AG04450 (cell line): ENCODE measurements around the gene SLC10A7. TPM values are rescaled to one million over a fixed set of nuclear protein-coding genes. Genes with fewer than 3 reads are reported as not detected.

ENCODE experiments used
- CTCF ChIA-PET: fragments of 300-600, 350-600 bp; formaldehyde crosslinking; extraction: SDS; loops from one replicate; lab custom pipeline; 2022; ENCODE audit warnings: antibody characterized with exemption, inconsistent platforms; lab: Charles Lee
- POLR2A ChIA-PET: fragments of 350-600 bp; formaldehyde crosslinking; extraction: SDS; loops from one replicate; lab custom pipeline; 2021; ENCODE audit warnings: antibody characterized with exemption, inconsistent platforms; lab: Yijun Ruan, JAX
- DNase-seq: peaks from one replicate; pipeline ENCODE4 v3.0.0-alpha.2; 2011; ENCODE audit warnings: low read depth, low spot score
- H3K27ac ChIP-seq: one replicate; pipeline ENCODE4 v1.5.1; 2012; ENCODE audit warnings: low read depth, low read length, control low read depth
- H3K27me3 ChIP-seq: one replicate; pipeline ENCODE4 v1.6.0; 2012; ENCODE audit warnings: low read length; ENCODE audit not compliant: control insufficient read depth, insufficient read depth
- H3K4me3 ChIP-seq: 2 replicates; pipeline ENCODE4 v1.5.1; 2011; ENCODE audit warnings: mild to moderate bottlenecking, low read depth, low read length, control low read depth
- H3K9me3 ChIP-seq: 2 replicates; pipeline ENCODE4 v1.5.1; 2012; ENCODE audit warnings: low read length; ENCODE audit not compliant: control insufficient read depth, insufficient read depth
- CTCF ChIP-seq: IDR thresholded peaks from 2 replicates; pipeline ENCODE4 v1.5.1; 2011; ENCODE audit warnings: low read depth, low read length, control low read depth, inconsistent platforms
- polyA plus RNA-seq: library from polyadenylated mRNA; depleted of rRNA; stranded (reverse); fragments of >200 nt; gene quantifications from 2 replicates; pipeline ENCODE4 v1.2.3, GENCODE V29; 2011

Gene SLC10A7
- polyA plus RNA-seq, 1 experiment, result 13.8 TPM

GRCh38 chr4:146407257-146407656 lies 114.5 kb downstream of the SLC10A7 start:
- POLR2A ChIA-PET, result no interaction called here
- Histone ChIP-seq H3K9me3 (no peaks in the 10 kb centered on the region), H3K4me3 (no peak overlapping the region), H3K27ac (no peak overlapping the region), H3K27me3 (no peaks in the 10 kb centered on the region)
- CTCF ChIA-PET, result no interaction called here
- DNase-seq, result no peak
- no peak for TF ChIP-seq CTCF

GRCh38 chr4:146401274-146401673 lies 120.5 kb downstream of the SLC10A7 start:
- no peak for DNase-seq
- no peak overlapping the region for H3K4me3 ChIP-seq
- CTCF ChIA-PET, result no interaction called here
- no peak for TF ChIP-seq CTCF
- no peaks in the 10 kb centered on the region for H3K27me3 ChIP-seq
- no peak overlapping the region for H3K27ac ChIP-seq
- H3K9me3 ChIP-seq, result no peaks in the 10 kb centered on the region
- POLR2A ChIA-PET, result no interaction called here

- ChIA-PET POLR2A (no interaction called here), CTCF (no interaction called here)
- DNase-seq, result no peak
- no peak overlapping the region for H3K4me3 ChIP-seq
- no peak overlapping the region for H3K27ac ChIP-seq
- no peaks in the 10 kb centered on the region for H3K9me3 ChIP-seq
- no peaks in the 10 kb centered on the region for H3K27me3 ChIP-seq
- no peak for TF ChIP-seq CTCF
Measured at GRCh38 chr4:146398896-146399445, 122.8 kb downstream of the SLC10A7 start.

- Histone ChIP-seq H3K9me3 (no peaks in the 10 kb centered on the region), H3K27me3 (no peaks in the 10 kb centered on the region), H3K27ac (no peak overlapping the region), H3K4me3 (no peak overlapping the region)
- CTCF ChIA-PET, result no interaction called here
- TF ChIP-seq CTCF, result no peak
- POLR2A ChIA-PET, result no interaction called here
- no peak for DNase-seq
Measured at GRCh38 chr4:146398404-146398803, 123.3 kb downstream of the SLC10A7 start.

- Histone ChIP-seq H3K9me3 (no peaks in the 10 kb centered on the region), H3K27me3 (no peaks in the 10 kb centered on the region), H3K27ac (no peak overlapping the region), H3K4me3 (no peak overlapping the region)
- TF ChIP-seq CTCF, result no peak
- DNase-seq, result no peak
- POLR2A ChIA-PET, result no interaction called here
- CTCF ChIA-PET, result interaction anchor here (0.6 kb wide), 1 partner anchor 152 kb away, joined by 15 read pairs; no protein-coding TSS in a partner anchor
Measured at GRCh38 chr4:146389561-146389960, 132.2 kb downstream of the SLC10A7 start.
